Activated T-helper 1 cell treated with anti-CD3 and anti-CD28 coated beads, Interleukin-2, amount 50 U/mL, for 16 hours (primary cell): Measurements from ENCODE around the gene FAP.

ENCODE experiments used
- DNase-seq, 2 donors: peaks; one replicate each; pipeline ENCODE4 v3.0.0-alpha.2; 2020; ENCODE audit warnings: low read depth in 1 of 2, low spot score in 1 of 2

FAP gene

GRCh38 chr2:162196638-162197037 is 46.6 kb downstream of the FAP start:
- no peak for DNase-seq

- no peak for DNase-seq
Measured at GRCh38 chr2:162188451-162188850, 54.8 kb downstream of the FAP start.

GRCh38 chr2:162185541-162186232 is 57.6 kb downstream of the FAP start:
- no peak for DNase-seq

- DNase-seq, result no peak
Measured at GRCh38 chr2:162184821-162185450, 58.3 kb downstream of the FAP start.

GRCh38 chr2:162184359-162184758 is 58.9 kb downstream of the FAP start:
- no peak for DNase-seq

- no peak for DNase-seq
Measured at GRCh38 chr2:162182395-162182794, 60.9 kb downstream of the FAP start.

GRCh38 chr2:162177301-162177700 is 65.9 kb downstream of the FAP start:
- no peak for DNase-seq

- no peak for DNase-seq
Measured at GRCh38 chr2:162175714-162176113, 67.5 kb downstream of the FAP start.

GRCh38 chr2:162174746-162175145 is 68.5 kb downstream of the FAP start:
- DNase-seq, result no peak

GRCh38 chr2:162172802-162173370 is 70.4 kb downstream of the FAP start:
- DNase-seq, result no peak

- DNase-seq, result no peak
Measured at GRCh38 chr2:162166745-162167144, 76.5 kb downstream of the FAP start.

GRCh38 chr2:162166174-162166573 is 77.1 kb downstream of the FAP start:
- no peak for DNase-seq

- DNase-seq, result no peak
Measured at GRCh38 chr2:162164802-162165201, 78.4 kb downstream of the FAP start.

- DNase-seq, result no peak
Measured at GRCh38 chr2:162159446-162159845, 83.8 kb downstream of the FAP start.

- DNase-seq, result no peak
Measured at GRCh38 chr2:162156149-162156548, 87.1 kb downstream of the FAP start.

- DNase-seq, result no peak
Measured at GRCh38 chr2:162155093-162155492, 88.2 kb downstream of the FAP start.

GRCh38 chr2:162153608-162154224 is 89.5 kb downstream of the FAP start:
- DNase-seq, result peak; percentile 6 to 8

GRCh38 chr2:162152147-162152546 is 91.1 kb downstream of the FAP start, which contains the start of gene GCG:
Gene GCG, minus strand, starts transcription at chr2:162152247. Its CDS starts 3,069 bp downstream, at chr2:162149178.
- no peak for DNase-seq

GRCh38 chr2:162149940-162150339 is 93.3 kb downstream of the FAP start:
- DNase-seq, result no peak

GRCh38 chr2:162149466-162149865 is 93.8 kb downstream of the FAP start:
- DNase-seq, result no peak

- DNase-seq, result no peak
Measured at GRCh38 chr2:162148956-162149355, 94.3 kb downstream of the FAP start.

GRCh38 chr2:162143969-162144368 is 99.3 kb downstream of the FAP start:
- no peak for DNase-seq
